GM12878 (cell line): ENCODE results near the gene FAM151A. TPM values are rescaled to one million over a fixed set of nuclear protein-coding genes. Genes with fewer than 3 reads are reported as not detected.

Experiments
- ATAC-seq: fragments of 200-7000 bp; cut with Tn5 transposase; 3 replicates; pipeline ENCODE4 v1.9.1; 2020; ENCODE audit warnings: mild to moderate bottlenecking, moderate library complexity
- BruUV-seq: library from RNA; stranded (reverse); fragments of 400-500 nt; replicated peaks from 2 replicates; lab custom pipeline; 2021; lab: Mats Ljungman, UMichigan
- CTCF ChIA-PET: fragments of 300-600 bp; sonication (Branson Sonifier 250); formaldehyde crosslinking; extraction: SDS; loops from one replicate; lab custom pipeline; 2021; ENCODE audit warnings: inconsistent platforms; lab: Yijun Ruan, JAX
- POLR2A ChIA-PET: fragments of 350-600 bp; formaldehyde crosslinking; extraction: SDS; loops from one replicate; lab custom pipeline; 2021; ENCODE audit warnings: inconsistent platforms; lab: Charles Lee
- RAD21 ChIA-PET: fragments of 300-600 bp; sonication (Branson Sonifier 250); formaldehyde crosslinking; loops from one replicate; lab custom pipeline; 2023; ENCODE audit warnings: antibody characterized with exemption; ENCODE audit not compliant: unreplicated experiment; lab: Charles Lee
- SMC1A ChIA-PET: fragments of 300-600 bp; sonication (Branson Sonifier 250); formaldehyde crosslinking; loops from one replicate; lab custom pipeline; 2023; ENCODE audit not compliant: unreplicated experiment, uncharacterized antibody; lab: Charles Lee
- DNase-seq: peaks from one replicate; pipeline ENCODE4 v3.0.0-alpha.2; 2011; ENCODE audit warnings: low read depth, low spot score
- FAIRE-seq: peaks from 3 replicates; lab custom pipeline; 2011; peaks lifted over from hg19 to GRCh38; lab: Jason Lieb, UNC
- H2AFZ ChIP-seq: 2 replicates; pipeline ENCODE4 v1.6.0; 2011; ENCODE audit warnings: low read depth, low read length, control low read depth; ENCODE audit not compliant: control insufficient read depth
- H3K27ac ChIP-seq: 2 replicates; pipeline ENCODE4 v1.5.1; 2011; ENCODE audit warnings: control low read depth; ENCODE audit not compliant: control insufficient read depth, insufficient read depth
- H3K27me3 ChIP-seq, 2 experiments: replicated peaks in 1 of 2; 2 replicates each; pipeline versions ENCODE4 v1.6.0 to v1.6.1; 2011; ENCODE audit warnings: low read length in 1 of 2; ENCODE audit not compliant: control insufficient read depth in 2 of 2, insufficient read depth in 2 of 2
- H3K36me3 ChIP-seq, 2 experiments: 2 replicates each; pipeline ENCODE4 v1.5.1; 2011; ENCODE audit warnings: low read length in 1 of 2; ENCODE audit not compliant: control insufficient read depth in 2 of 2, insufficient read depth in 2 of 2
- H3K4me1 ChIP-seq: 2 replicates; pipeline ENCODE4 v1.6.1; 2011; ENCODE audit warnings: mild to moderate bottlenecking, low read length, moderate library complexity, mixed read lengths; ENCODE audit not compliant: control insufficient read depth, insufficient read depth
- H3K4me2 ChIP-seq: 2 replicates; pipeline ENCODE4 v1.6.0; 2011; ENCODE audit warnings: control low read depth; ENCODE audit not compliant: control insufficient read depth, insufficient read depth
- H3K4me3 ChIP-seq: fragments of 200-600 bp; sonication (generic); 2 replicates; pipeline ENCODE4 v1.5.1; 2016
- H3K79me2 ChIP-seq: 2 replicates; pipeline ENCODE4 v1.6.0; 2011; ENCODE audit warnings: low read length; ENCODE audit not compliant: control insufficient read depth, insufficient read depth
- H3K9ac ChIP-seq: 2 replicates; pipeline ENCODE4 v1.8.0; 2011; ENCODE audit warnings: low read length, control low read depth, mixed read lengths; ENCODE audit not compliant: control insufficient read depth, insufficient read depth
- H3K9me3 ChIP-seq: replicated peaks from 3 replicates; pipeline ENCODE4 v1.5.1; 2011; ENCODE audit warnings: mild to moderate bottlenecking, low read length; ENCODE audit not compliant: control insufficient read depth, insufficient read depth
- H4K20me1 ChIP-seq: 2 replicates; pipeline ENCODE4 v1.6.0; 2011; ENCODE audit not compliant: control insufficient read depth, insufficient read depth
- BCL11A ChIP-seq: IDR thresholded peaks from 2 replicates; pipeline ENCODE4 v1.6.1; 2011; ENCODE audit warnings: low read depth, low read length
- CEBPB ChIP-seq, 2 experiments: fragments of 150-350 bp in 1 of 2; IDR thresholded peaks; 2 replicates each; pipeline ENCODE4 v1.6.1; 2012 to 2014; ENCODE audit warnings: low read depth in 2 of 2, low read length in 2 of 2, borderline replicate concordance in 1 of 2, inconsistent platforms in 1 of 2
- CEBPZ ChIP-seq: fragments of 150-350 bp; IDR thresholded peaks from 2 replicates; pipeline ENCODE4 v1.6.1; 2016; ENCODE audit warnings: low read depth, low read length
- CREM ChIP-seq: IDR thresholded peaks from 2 replicates; pipeline ENCODE4 v1.6.1; 2014; ENCODE audit warnings: antibody characterized with exemption, low read depth
- MEF2B ChIP-seq: fragments of 450-650 bp; IDR thresholded peaks from 2 replicates; pipeline ENCODE4 v1.6.1; 2018; ENCODE audit warnings: mild to moderate bottlenecking, moderate library complexity; ENCODE audit not compliant: partially characterized antibody, poor library complexity, severe bottlenecking
- NRF1 ChIP-seq: conservative IDR thresholded peaks from 2 replicates; pipeline ENCODE4 v1.6.1; 2011; ENCODE audit warnings: mild to moderate bottlenecking, low read depth, low read length, improper control_type of control experiment
- POLR2A ChIP-seq: IDR thresholded peaks from 2 replicates; pipeline ENCODE4 v1.6.1; 2011; ENCODE audit warnings: low read depth, mild to moderate bottlenecking, low read length
- POLR2AphosphoS5 ChIP-seq: IDR thresholded peaks from 2 replicates; pipeline ENCODE4 v1.6.1; 2011; ENCODE audit warnings: mild to moderate bottlenecking, low read length, inconsistent platforms
- WRNIP1 ChIP-seq: IDR thresholded peaks from 2 replicates; pipeline ENCODE4 v1.6.1; 2011; ENCODE audit warnings: low read depth, low read length, improper control_type of control experiment, borderline replicate concordance
- ZBTB40 ChIP-seq: fragments of 450-650 bp; IDR thresholded peaks from 2 replicates; pipeline ENCODE4 v1.6.1; 2016; ENCODE audit warnings: mild to moderate bottlenecking, moderate library complexity, borderline replicate concordance
- ZNF592 ChIP-seq: fragments of 450-650 bp; IDR thresholded peaks from 2 replicates; pipeline ENCODE4 v1.6.1; 2017; ENCODE audit warnings: mild to moderate bottlenecking, moderate library complexity
- ZZZ3 ChIP-seq: IDR thresholded peaks from 2 replicates; pipeline ENCODE4 v1.6.1; 2011; ENCODE audit warnings: low read depth; ENCODE audit not compliant: control insufficient read depth, insufficient read length
- WGBS: methylation state at CpG from one replicate; pipeline ENCODE4 v1.1.6; 2016; ENCODE audit warnings: low lambda C conversion rate; ENCODE audit not compliant: insufficient replicate concordance, insufficient coverage; ENCODE audit errors: missing lambda C conversion rate; 5-methylcytosine and 5-hydroxymethylcytosine counted together
- in situ Hi-C: fragments of 300-500 bp; cut with MboI; formaldehyde crosslinking; loops from 9 replicates; pipeline ENCODE4 v1.14.3; 2018; ENCODE audit warnings: mixed read lengths
- intact Hi-C: fragments of 100-400 bp; cut with micrococcal nuclease; formaldehyde crosslinking; loops from one replicate; pipeline ENCODE4 v1.14.2; 2022; ENCODE audit not compliant: unreplicated experiment
- polyA plus RNA-seq, 11 experiments: library from polyadenylated mRNA; depleted of rRNA in 4 of 11; unstranded in 6 of 11; stranded (reverse) in 5 of 11; fragments of >200 nt; fragmentation: Nextera tagmentation in 4 of 11; fragmentation: Illumina TruSeq in 1 of 11; extraction: Ambion mirVana in 4 of 11; extraction: Trizol in 1 of 11; gene quantifications; 1 replicate in 1 of 11; 2 replicates in 10 of 11; pipeline versions ENCODE4 v1.2.1 to v1.2.3, GENCODE V29; 2011 to 2016; ENCODE audit warnings: inconsistent platforms in 2 of 11, missing spikeins in 2 of 11, low read depth in 1 of 11
- total RNA-seq, 4 experiments: library from RNA; depleted of rRNA in 3 of 4; stranded (reverse); fragments of >200 nt in 3 of 4; fragmentation: Illumina TruSeq in 1 of 4; extraction: Trizol in 1 of 4; gene quantifications; 2 replicates each; pipeline versions ENCODE4 v1.2.1 to v1.2.3, GENCODE V29; 2013 to 2021

Gene FAM151A
- total and polyA plus RNA-seq, 10 of the 15 experiments (the other 5 are each of a cell fraction or from before 2014, with no cell fraction given), result 0.09 to 0.34 (median 0.14) TPM; not detected in 5

GRCh38 chr1:54600947-54601721 is 22.2 kb downstream of the FAM151A start:
- WGBS, result 42% methylated on average over 19 of the region's 21 CpGs
- H3K36me3 ChIP-seq, result no peaks in the 10 kb centered on the region
- BruUV-seq, result no TSS peak
- SMC1A ChIA-PET, result no interaction called here
- no peaks in the 10 kb centered on the region for H4K20me1 ChIP-seq
- no peaks in the 10 kb centered on the region for H3K79me2 ChIP-seq
- in situ Hi-C loops (no loop called here), intact Hi-C loops (no loop called here)
- RAD21 ChIA-PET, result no interaction called here
- no peaks in the 10 kb centered on the region for H3K27me3 ChIP-seq
- no peak overlapping the region for H2AFZ ChIP-seq
- H3K9ac ChIP-seq, result no peak overlapping the region
- H3K4me2 ChIP-seq, result no peak overlapping the region
- H3K9me3 ChIP-seq, result no peaks in the 10 kb centered on the region
- ATAC-seq (no peak), FAIRE-seq (no peak), DNase-seq (no peak)
- no peaks in the 10 kb centered on the region for H3K4me1 ChIP-seq
- H3K4me3 ChIP-seq, result no peak overlapping the region
- CTCF ChIA-PET, result no interaction called here
- POLR2A ChIA-PET, result no interaction called here
- no peak overlapping the region for H3K27ac ChIP-seq
- TF ChIP-seq NRF1, result no peak
- TF ChIP-seq ZZZ3, result no peak
- TF ChIP-seq CEBPZ, result no peak
- no peak for TF ChIP-seq ZBTB40
- TF ChIP-seq MEF2B, result no peak
- no peak for TF ChIP-seq POLR2AphosphoS5
- TF ChIP-seq POLR2A, result no peak
- TF ChIP-seq WRNIP1, result no peak
- no peak for TF ChIP-seq CREM
- no peak for TF ChIP-seq CEBPB (IDR thresholded peaks at IDR 0.05; ENCODE audit: borderline replicate concordance in 1 of 2, low read depth in 2 of 2, low read length in 2 of 2)
- TF ChIP-seq ZNF592, result no peak
- no peak for TF ChIP-seq BCL11A
